ENCODE results near the gene ATXN2. TPM values are rescaled to one million over a fixed set of nuclear protein-coding genes. Genes with fewer than 3 reads are reported as not detected.

Gene ATXN2
- 10.2 and 13.8 TPM in 2 replicates for total RNA-seq (ENCODE audit: low replicate concordance)

DNA sequence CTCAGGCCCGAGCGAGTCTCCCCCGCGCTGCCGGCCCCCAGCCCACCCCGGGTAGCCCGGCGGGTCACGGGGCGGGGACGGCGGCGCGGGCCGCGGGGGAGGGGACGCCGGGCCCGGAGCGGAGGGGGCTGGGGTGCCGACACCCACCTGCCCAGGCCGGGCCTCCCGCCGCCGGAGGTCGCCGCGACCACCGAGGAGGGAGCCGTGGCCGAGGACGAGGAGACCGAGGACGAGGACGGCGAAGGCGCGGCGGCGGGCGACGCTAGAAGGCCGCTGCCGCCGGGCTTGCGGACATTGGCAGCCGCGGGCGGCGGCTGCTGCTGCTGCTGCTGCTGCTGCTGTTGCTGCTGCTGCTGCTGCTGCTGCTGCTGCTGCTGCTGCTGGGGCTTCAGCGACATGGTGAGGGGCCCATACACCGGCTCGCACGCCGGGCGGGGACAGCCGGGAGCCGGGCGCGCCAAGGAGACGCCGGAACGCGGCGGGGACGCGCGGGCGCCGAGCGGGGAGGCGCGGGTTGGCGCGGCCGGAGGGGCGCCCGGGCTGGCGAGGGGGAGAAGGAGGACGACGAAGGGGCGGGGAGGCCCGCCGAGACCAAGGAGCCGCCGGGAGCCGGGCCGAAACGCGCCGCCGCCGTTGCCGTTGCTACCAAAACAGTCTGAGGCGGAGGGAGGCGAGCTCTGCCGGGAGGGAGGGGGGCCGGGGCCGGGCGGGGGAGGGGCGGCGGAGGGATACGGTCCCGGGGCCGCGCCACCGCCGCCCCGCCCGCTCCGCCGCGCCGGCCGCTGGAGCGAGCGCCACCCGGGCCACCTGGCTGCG is at the start of gene ATXN2:
Gene ATXN2 (minus strand): TSS at position 679 of the 816 bp plus-strand sequence. CDS start 281 bp downstream, at position 398.

DNA sequence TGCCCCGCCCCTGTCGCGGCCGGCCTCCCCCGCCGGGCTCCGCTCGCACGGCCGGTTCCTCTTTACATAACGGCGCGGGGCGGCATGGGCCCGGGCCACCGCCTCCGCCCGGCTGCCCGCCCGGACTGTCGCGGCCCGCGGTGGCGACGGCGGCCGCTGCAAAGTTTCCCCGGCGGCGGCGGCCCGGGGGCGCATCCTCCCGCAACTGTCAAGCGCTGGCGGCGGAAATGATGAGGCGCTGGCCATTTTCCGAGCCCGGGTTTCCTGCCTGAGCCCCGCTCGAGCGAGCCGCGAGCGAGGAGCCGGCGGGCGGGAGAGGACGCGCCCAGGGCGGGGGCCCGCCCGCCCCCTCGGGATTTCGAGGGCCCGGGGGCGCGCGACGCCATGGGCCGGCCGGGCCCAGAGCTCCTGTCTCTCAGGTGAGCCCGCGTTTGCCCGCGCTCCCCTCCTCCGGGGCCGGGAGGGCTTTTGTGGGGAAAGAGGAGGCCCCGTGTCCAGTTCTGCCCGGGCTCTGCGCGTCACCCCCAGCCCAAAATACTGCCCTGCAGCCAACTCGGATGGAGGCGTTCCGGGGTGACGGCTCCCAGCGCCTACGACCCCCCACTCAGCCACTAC is 193.1 kb downstream of the ATXN2 start, which contains the start of gene SH2B3:
Gene SH2B3 (plus strand): TSS at position 65 of the 615 bp plus-strand sequence. CDS start 12,223 bp downstream, outside the sequence.

Other genes with a start within 250 kb of the ATXN2 start
- gene PHETA1, start 230.2 kb downstream of the ATXN2 start, total RNA-seq (ENCODE audit: low replicate concordance), result 2.9 and 6.4 TPM in 2 replicates
- 5.1 and 14.7 TPM in 2 replicates for gene SH2B3, start 193.4 kb downstream of the ATXN2 start, total RNA-seq (ENCODE audit: low replicate concordance)
- gene BRAP, start 86.6 kb upstream of the ATXN2 start, total RNA-seq (ENCODE audit: low replicate concordance), result 15.0 and 31.7 TPM in 2 replicates
- 9.9 and 10.1 TPM in 2 replicates for gene ACAD10, start 86.7 kb upstream of the ATXN2 start, total RNA-seq (ENCODE audit: low replicate concordance)
- gene ALDH2, start 167.6 kb upstream of the ATXN2 start, total RNA-seq (ENCODE audit: low replicate concordance), result 52.9 and 55.0 TPM in 2 replicates
- gene MAPKAPK5, start 242.9 kb upstream of the ATXN2 start, total RNA-seq (ENCODE audit: low replicate concordance), result 18.3 and 26.5 TPM in 2 replicates